Esophagus squamous epithelium (tissue), 5 donors: ENCODE measurements around the gene SUMO3. TPM values are rescaled to one million over a fixed set of nuclear protein-coding genes. Genes with fewer than 3 reads are reported as not detected.
"Not testable (repeated sequence)": the region's sequence is repeated elsewhere in the genome, so short reads cannot be mapped to it uniquely, and the experiment has no call there.

Source experiments
- DNase-seq: peaks from one replicate; lab custom pipeline; 2025; lab: John Stamatoyannopoulos, UW
- H3K27ac ChIP-seq, 4 donors: fragments of 200-600 bp; sonication (generic); one replicate each; pipeline ENCODE4 v1.5.1; 2016 to 2019; ENCODE audit warnings: mild to moderate bottlenecking in 1 of 4
- H3K27me3 ChIP-seq, 4 donors: fragments of 200-600 bp; sonication (generic); 1 replicate in 3 of 4; 2 replicates in 1 of 4; pipeline versions ENCODE4 v1.5.1 to v1.6.0; 2017 to 2021; ENCODE audit warnings: antibody characterized with exemption in 1 of 4
- H3K36me3 ChIP-seq, 3 donors: fragments of 200-600 bp; sonication (generic); one replicate each; pipeline ENCODE4 v1.5.1; 2016 to 2019
- H3K4me1 ChIP-seq, 3 donors: fragments of 200-600 bp; sonication (generic); one replicate each; pipeline ENCODE4 v1.5.1; 2017 to 2019
- H3K4me3 ChIP-seq, 4 donors: fragments of 200-600 bp; sonication (generic); 1 replicate in 3 of 4; 2 replicates in 1 of 4; pipeline ENCODE4 v1.5.1; 2016 to 2019; ENCODE audit warnings: mild to moderate bottlenecking in 2 of 4, moderate library complexity in 1 of 4
- H3K9me3 ChIP-seq, 3 donors: fragments of 200-600 bp; sonication (generic); one replicate each; pipeline ENCODE4 v1.5.1; 2016 to 2019
- POLR2A ChIP-seq, 4 donors: fragments of 450-650 bp; IDR thresholded peaks; one replicate each; pipeline ENCODE4 v1.6.1; 2017; ENCODE audit warnings: antibody characterized with exemption in 4 of 4, mild to moderate bottlenecking in 4 of 4, moderate library complexity in 3 of 4
- WGBS, 2 donors: methylation state at CpG; one replicate each; pipeline ENCODE4 v1.1.5; 2018; 5-methylcytosine and 5-hydroxymethylcytosine counted together
- intact Hi-C: fragments of 100-400 bp; cut with DNase I; formaldehyde crosslinking; loops from one replicate; pipeline ENCODE4 v1.15.0; 2022
- total RNA-seq, 4 donors: library from RNA; depleted of rRNA; stranded (reverse); fragments of >200 nt; gene quantifications; one replicate each; pipeline ENCODE4 v1.1.0, GENCODE V29; 2016
- TF ChIP-seq, protein P1 (sequence below), 6 experiments: fragments of 450-650 bp in 4 of 6; fragments of 200-600 bp in 2 of 6; sonication (generic) in 2 of 6; IDR thresholded peaks; one replicate each; pipeline ENCODE4 v1.5.1; 2016 to 2019; ENCODE audit warnings: antibody characterized with exemption in 6 of 6, mild to moderate bottlenecking in 4 of 6, moderate library complexity in 4 of 6
- donor health status: DM: yes; HTN: yes; CAD: no.

The SUMO3 gene
- total RNA-seq, 4 donors from 2014 or later = 22.9 to 55.0 (median 46.5) TPM

- WGBS, 2 donors = 81 to 90% methylated on average over 20 to 26 of the region's 29 CpGs
Measured at GRCh38 chr21:44834951-44835646, 17.2 kb upstream of the SUMO3 start.

GRCh38 chr21:44834231-44834950 lies 16.5 kb upstream of the SUMO3 start:
- DNase-seq = no peak
- Histone ChIP-seq H3K9me3 (peaks cover 0 to 1% (median 0%) of the 10 kb centered on the region in 3 donors), H3K4me1 (peaks cover 0 to 19% (median 6%) of the 10 kb centered on the region in 3 donors), H3K27me3 (peaks cover 0 to 7% (median 0%) of the 10 kb centered on the region in 4 donors), H3K27ac (no peak overlapping the region), H3K36me3 (no peaks in the 10 kb centered on the region), H3K4me3 (no peak overlapping the region)
- 81 to 84% methylated on average over 17 to 22 of the region's 26 CpGs for WGBS, 2 donors
- TF ChIP-seq POLR2A (IDR thresholded peaks at IDR 0.05) = no peak
- TF ChIP-seq, protein P1, sequence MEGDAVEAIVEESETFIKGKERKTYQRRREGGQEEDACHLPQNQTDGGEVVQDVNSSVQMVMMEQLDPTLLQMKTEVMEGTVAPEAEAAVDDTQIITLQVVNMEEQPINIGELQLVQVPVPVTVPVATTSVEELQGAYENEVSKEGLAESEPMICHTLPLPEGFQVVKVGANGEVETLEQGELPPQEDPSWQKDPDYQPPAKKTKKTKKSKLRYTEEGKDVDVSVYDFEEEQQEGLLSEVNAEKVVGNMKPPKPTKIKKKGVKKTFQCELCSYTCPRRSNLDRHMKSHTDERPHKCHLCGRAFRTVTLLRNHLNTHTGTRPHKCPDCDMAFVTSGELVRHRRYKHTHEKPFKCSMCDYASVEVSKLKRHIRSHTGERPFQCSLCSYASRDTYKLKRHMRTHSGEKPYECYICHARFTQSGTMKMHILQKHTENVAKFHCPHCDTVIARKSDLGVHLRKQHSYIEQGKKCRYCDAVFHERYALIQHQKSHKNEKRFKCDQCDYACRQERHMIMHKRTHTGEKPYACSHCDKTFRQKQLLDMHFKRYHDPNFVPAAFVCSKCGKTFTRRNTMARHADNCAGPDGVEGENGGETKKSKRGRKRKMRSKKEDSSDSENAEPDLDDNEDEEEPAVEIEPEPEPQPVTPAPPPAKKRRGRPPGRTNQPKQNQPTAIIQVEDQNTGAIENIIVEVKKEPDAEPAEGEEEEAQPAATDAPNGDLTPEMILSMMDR (IDR thresholded peaks at IDR 0.05) = no peak
- intact Hi-C loops = no loop called here

More at GRCh38 chr21:44834951-44835646, 17.2 kb upstream of the SUMO3 start:
- peaks cover 0 to 19% (median 6%) of the 10 kb centered on the region in 3 donors for H3K4me1 ChIP-seq
- TF ChIP-seq, protein P1 (IDR thresholded peaks at IDR 0.05) = no peak
- TF ChIP-seq POLR2A (IDR thresholded peaks at IDR 0.05) = no peak
- peaks cover 0 to 7% (median 0%) of the 10 kb centered on the region in 4 donors for H3K27me3 ChIP-seq
- intact Hi-C loops = no loop called here
- no peak overlapping the region for H3K4me3 ChIP-seq
- no peaks in the 10 kb centered on the region for H3K9me3 ChIP-seq
- no peaks in the 10 kb centered on the region for H3K36me3 ChIP-seq
- DNase-seq = no peak
- H3K27ac ChIP-seq = no peak overlapping the region

DNA sequence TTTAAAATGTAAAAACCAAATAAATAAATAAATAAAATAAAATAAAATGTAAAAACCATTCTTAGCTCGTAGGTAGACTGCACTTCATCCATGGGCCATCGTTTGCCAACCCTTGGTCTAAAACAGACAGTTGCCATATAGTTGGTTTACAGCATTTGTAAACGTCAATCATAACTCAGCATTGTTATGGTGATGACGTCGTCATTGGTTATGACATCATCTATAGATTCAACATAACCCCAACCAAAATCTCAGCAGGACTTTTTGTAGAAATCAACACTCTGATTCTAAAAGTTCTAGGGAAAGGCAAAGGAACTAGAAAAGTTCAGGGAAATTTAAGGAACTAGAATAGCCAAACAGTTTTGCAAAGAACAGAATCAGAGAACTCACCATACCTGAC lies 15.8 kb upstream of the SUMO3 start:
- no peak for TF ChIP-seq POLR2A (IDR thresholded peaks at IDR 0.05)
- TF ChIP-seq, protein P1 (IDR thresholded peaks at IDR 0.05) = no peak
- Histone ChIP-seq H3K4me1 (peaks cover 0 to 19% (median 6%) of the 10 kb centered on the region in 3 donors), H3K27me3 (peaks cover 0 to 7% (median 0%) of the 10 kb centered on the region in 4 donors)

DNA sequence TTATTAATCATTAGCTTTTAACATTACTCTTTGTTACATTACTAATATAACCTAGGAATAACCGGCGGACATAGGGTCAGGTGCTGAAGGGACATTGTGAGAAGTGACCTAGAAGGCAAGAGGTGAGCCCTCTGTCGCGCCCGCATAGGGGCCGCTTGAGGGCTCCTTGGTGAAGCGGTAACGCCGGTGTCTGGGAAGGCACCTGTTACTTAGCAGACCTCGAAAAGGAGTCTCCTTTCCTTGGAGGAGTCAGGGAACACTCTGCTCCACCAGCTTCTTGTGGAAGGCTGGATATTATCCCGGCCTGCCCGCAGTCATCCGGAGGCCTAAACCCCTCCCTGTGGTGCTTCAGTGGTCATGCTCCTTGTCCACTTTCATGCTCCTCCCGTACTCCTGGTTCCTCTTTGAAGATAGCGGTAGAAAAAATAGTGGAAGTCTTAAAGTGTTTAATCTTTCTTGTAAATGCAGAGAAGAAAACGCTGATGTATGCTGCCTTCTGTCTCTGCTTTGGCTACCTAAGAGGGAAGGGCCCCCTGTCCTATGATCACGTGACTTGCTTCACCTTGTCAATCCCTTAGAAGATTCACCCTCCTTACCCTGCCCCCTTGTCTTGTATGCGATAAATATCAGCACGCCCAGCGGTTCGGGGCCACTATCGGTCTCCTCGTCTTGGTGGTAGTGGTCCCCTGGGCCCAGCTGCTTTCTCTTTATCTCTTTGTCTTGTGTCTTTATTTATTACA lies 14.8 kb upstream of the SUMO3 start:
- intact Hi-C loops, H3K36me3 ChIP-seq, H3K4me3 ChIP-seq, H3K27ac ChIP-seq, H3K27me3 ChIP-seq, DNase-seq: not testable (repeated sequence)
- Histone ChIP-seq H3K4me1 (peaks cover 0 to 13% (median 6%) of the 10 kb centered on the region in 3 donors), H3K9me3 (peaks cover 0 to 18% (median 12%) of the 10 kb centered on the region in 3 donors)
- 85 to 91% methylated on average over 17 to 23 of the region's 23 CpGs for WGBS, 2 donors

More for the DNA sequence above, 15.8 kb upstream of the SUMO3 start:
- Histone ChIP-seq H3K36me3 (no peaks in the 10 kb centered on the region), H3K4me3 (no peak overlapping the region), H3K27ac (no peak overlapping the region), H3K9me3 (peaks cover 0 to 8% (median 4%) of the 10 kb centered on the region in 3 donors)
- WGBS, 2 donors = 78 to 79% methylated on average over 5 of the region's 5 CpGs
- intact Hi-C loops = no loop called here
- no peak for DNase-seq

DNA sequence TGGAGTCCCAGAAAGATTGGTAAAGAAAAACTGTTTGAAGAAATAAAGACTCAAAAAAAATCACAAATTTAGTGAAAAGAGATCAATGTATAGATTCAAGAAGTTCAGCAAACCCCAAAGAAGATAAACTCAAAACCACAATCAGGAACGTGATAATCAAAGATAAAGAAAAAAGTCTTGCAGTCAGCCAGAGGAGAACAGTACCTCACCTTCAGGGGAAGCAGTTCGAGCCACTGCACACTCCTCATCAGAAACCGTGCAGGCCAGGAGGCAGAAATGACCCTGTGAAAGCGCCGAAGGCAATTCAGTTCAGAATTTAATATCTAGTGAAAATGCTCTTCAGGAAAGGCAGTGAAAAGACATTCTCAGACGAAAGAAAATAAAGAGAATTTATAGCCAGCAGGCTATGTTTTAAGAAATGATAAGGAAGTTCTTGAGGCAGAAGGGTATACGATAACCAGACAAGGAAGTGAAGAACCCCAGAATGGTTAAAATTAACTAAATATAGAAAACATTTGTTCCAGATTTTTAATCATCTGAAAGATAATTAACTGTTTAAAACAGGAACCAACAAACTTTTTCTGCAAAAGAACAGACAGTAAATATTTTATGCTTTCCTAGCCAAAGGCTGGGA lies 13.5 kb upstream of the SUMO3 start:
- no peaks in the 10 kb centered on the region for H3K36me3 ChIP-seq
- TF ChIP-seq POLR2A (IDR thresholded peaks at IDR 0.05) = no peak
- no peak overlapping the region for H3K27ac ChIP-seq
- peaks cover 0 to 1% (median under 1%) of the 10 kb centered on the region in 3 donors for H3K4me1 ChIP-seq
- peaks cover 0 to 23% (median 13%) of the 10 kb centered on the region in 3 donors for H3K9me3 ChIP-seq
- intact Hi-C loops = no loop called here
- no peak for DNase-seq
- H3K27me3 ChIP-seq = peaks cover 0 to 12% (median 0%) of the 10 kb centered on the region in 4 donors
- WGBS, 2 donors = 50 to 55% methylated on average over 7 of the region's 7 CpGs
- H3K4me3 ChIP-seq = no peak overlapping the region
